GM06990 (cell line): ENCODE data around the gene DCD.
"Not testable (repeated sequence)": the region's sequence is repeated elsewhere in the genome, so short reads cannot be mapped to it uniquely, and the experiment has no call there.

ENCODE experiments used
- DNase-seq: peaks from one replicate; pipeline ENCODE4 v3.0.0-alpha.2; 2011; ENCODE audit not compliant: insufficient read length; ENCODE audit errors: extremely low read depth
- H3K27me3 ChIP-seq: replicated peaks from 2 replicates; pipeline ENCODE4 v1.6.0; 2011; ENCODE audit warnings: low read length; ENCODE audit not compliant: control insufficient read depth, insufficient read depth
- H3K36me3 ChIP-seq: 2 replicates; pipeline ENCODE4 v1.5.1; 2011; ENCODE audit warnings: low read length; ENCODE audit not compliant: control insufficient read depth, insufficient read depth
- H3K4me3 ChIP-seq: replicated peaks from 2 replicates; pipeline ENCODE4 v1.5.1; 2011; ENCODE audit warnings: low read depth, mild to moderate bottlenecking, control low read depth, low read length
- TF ChIP-seq, protein P1 (sequence below): IDR thresholded peaks from 2 replicates; pipeline ENCODE4 v1.5.1; 2011; ENCODE audit warnings: low read length, control low read depth, mild to moderate bottlenecking, inconsistent platforms; ENCODE audit not compliant: insufficient read depth, poor library complexity, severe bottlenecking

DCD gene

DNA sequence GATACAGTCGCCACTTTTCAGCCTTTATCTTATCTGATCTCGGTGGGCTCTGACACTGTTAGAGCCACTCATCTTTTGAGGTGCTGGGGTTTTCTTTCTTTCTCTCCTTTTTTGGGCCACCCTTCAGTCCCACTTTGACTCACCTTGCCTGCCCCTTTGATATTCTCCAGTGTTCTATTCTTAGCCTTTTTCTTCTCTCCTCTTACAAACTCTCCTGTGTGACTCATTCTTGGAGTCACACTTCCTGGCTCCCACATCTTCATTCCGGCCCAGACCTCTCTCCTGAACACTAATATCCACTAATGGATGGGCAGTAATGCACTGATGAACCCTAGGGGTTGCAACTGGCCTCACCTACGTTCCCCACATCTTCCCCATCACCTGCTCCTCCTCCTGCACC lies 2.2 kb upstream of the DCD start:
- peaks cover 6% of the 10 kb centered on the region for H3K27me3 ChIP-seq
- TF ChIP-seq, protein P1, sequence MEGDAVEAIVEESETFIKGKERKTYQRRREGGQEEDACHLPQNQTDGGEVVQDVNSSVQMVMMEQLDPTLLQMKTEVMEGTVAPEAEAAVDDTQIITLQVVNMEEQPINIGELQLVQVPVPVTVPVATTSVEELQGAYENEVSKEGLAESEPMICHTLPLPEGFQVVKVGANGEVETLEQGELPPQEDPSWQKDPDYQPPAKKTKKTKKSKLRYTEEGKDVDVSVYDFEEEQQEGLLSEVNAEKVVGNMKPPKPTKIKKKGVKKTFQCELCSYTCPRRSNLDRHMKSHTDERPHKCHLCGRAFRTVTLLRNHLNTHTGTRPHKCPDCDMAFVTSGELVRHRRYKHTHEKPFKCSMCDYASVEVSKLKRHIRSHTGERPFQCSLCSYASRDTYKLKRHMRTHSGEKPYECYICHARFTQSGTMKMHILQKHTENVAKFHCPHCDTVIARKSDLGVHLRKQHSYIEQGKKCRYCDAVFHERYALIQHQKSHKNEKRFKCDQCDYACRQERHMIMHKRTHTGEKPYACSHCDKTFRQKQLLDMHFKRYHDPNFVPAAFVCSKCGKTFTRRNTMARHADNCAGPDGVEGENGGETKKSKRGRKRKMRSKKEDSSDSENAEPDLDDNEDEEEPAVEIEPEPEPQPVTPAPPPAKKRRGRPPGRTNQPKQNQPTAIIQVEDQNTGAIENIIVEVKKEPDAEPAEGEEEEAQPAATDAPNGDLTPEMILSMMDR, result no peak

GRCh38 chr12:54649825-54650224 lies 1.7 kb upstream of the DCD start:
- no peak overlapping the region for H3K4me3 ChIP-seq
- TF ChIP-seq, protein P1, result no peak
- H3K36me3 ChIP-seq, result no peaks in the 10 kb centered on the region
- DNase-seq, result no peak
- H3K27me3 ChIP-seq, result peaks cover 6% of the 10 kb centered on the region

More for the DNA sequence above, 2.2 kb upstream of the DCD start:
- Histone ChIP-seq H3K4me3 (no peak overlapping the region), H3K36me3 (no peaks in the 10 kb centered on the region)
- DNase-seq, result no peak

GRCh38 chr12:54641554-54641953 lies 6.6 kb downstream of the DCD start:
- DNase-seq, result no peak
- no peak overlapping the region for H3K4me3 ChIP-seq
- no peaks in the 10 kb centered on the region for H3K36me3 ChIP-seq
- H3K27me3 ChIP-seq, result no peaks in the 10 kb centered on the region; the same call in none of the 2 replicates
- TF ChIP-seq, protein P1, result no peak

- no peak for DNase-seq
- no peaks in the 10 kb centered on the region; the same call in none of the 2 replicates for H3K27me3 ChIP-seq
- no peak overlapping the region for H3K4me3 ChIP-seq
- TF ChIP-seq, protein P1, result no peak
- no peaks in the 10 kb centered on the region for H3K36me3 ChIP-seq
Observed at GRCh38 chr12:54641089-54641488, 7.1 kb downstream of the DCD start.

DNA sequence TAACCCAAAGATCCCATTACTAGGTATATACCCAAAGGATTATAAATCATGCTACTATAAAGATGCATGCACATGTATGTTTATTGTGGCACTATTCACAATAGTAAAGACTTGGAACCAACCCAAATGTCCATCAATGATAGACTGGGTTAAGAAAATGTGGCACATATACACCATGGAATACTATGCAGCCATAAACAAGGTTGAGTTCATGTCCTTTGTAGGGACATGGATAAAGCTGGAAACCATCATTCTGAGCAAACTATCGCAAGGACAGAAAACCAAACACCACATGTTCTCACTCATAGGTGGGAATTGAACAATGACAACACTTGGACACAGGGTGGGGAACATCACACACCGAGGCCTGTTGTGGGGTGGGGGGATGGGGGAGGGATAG lies 9.1 kb downstream of the DCD start:
- not testable (repeated sequence) for H3K36me3 ChIP-seq, H3K27me3 ChIP-seq, H3K4me3 ChIP-seq, DNase-seq

- H3K36me3 ChIP-seq, result no peaks in the 10 kb centered on the region
- TF ChIP-seq, protein P1, result no peak
- H3K4me3 ChIP-seq, result no peak within 1 kb of the TSS
- no peak for DNase-seq
- H3K27me3 ChIP-seq, result peaks cover 2% of the 10 kb centered on the region; the same call in 1 of the 2 replicates
Observed at GRCh38 chr12:54634795-54635194, 13.4 kb downstream of the DCD start, which contains the start of gene LACRT. Gene LACRT, minus strand, starts transcription at chr12:54634895. Its CDS starts 54 bp downstream, at chr12:54634841.
